IPS-18c (cell line): ENCODE data around the gene NME1.
"Not testable (repeated sequence)": the region's sequence is repeated elsewhere in the genome, so short reads cannot be mapped to it uniquely, and the experiment has no call there.

Experiments
- H3K4me3 ChIP-seq: 2 replicates; pipeline ENCODE4 v1.7.0; 2013; ENCODE audit warnings: low read depth, mild to moderate bottlenecking, low read length, moderate library complexity; ENCODE audit not compliant: insufficient read depth
- H3K9me3 ChIP-seq: one replicate; pipeline ENCODE4 v1.6.1; 2013; ENCODE audit warnings: mild to moderate bottlenecking, low read length, moderate library complexity; ENCODE audit not compliant: control insufficient read depth, insufficient read depth

The NME1 gene

DNA sequence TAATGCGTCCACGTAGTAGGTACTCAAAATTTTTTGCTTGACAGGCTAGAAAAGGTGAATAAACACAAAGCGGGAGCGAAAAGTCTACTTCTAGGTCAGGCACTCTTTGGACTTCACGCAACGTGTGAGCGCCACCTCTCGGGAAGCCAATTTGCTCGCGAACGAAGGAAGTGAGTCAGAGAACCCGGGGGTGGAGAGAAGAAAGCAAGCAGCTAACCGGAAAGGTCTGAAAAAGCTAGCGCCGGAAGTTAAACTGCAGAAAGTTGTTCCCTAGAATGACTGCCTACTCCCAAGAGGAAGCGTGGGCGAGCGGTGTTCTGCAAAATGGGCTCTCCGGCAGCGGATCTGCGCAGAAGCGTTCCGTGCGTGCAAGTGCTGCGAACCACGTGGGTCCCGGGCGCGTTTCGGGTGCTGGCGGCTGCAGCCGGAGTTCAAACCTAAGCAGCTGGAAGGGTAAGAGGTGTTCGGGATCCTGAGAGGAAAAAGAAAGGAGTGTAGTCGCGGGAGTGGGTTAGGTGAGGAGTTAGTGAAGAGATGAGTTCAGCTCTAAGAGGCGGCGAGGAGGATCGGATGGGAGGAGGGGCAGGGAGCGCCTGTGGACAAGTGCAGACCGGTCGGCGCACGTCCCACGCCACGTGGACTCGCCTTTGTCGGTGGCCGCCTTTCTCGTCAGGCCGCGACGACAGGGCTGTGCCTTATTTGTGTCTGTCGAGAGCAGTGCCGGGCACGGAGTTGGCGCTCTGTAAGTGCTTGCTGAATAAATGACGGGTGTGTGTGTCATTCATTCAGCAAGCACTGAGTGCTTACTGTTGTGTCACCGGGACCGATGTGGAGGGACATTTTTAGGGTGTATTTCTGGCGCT lies at the start of gene NME1:
Gene NME1, plus strand, starts transcription at position 350 of the 863 bp plus-strand sequence. CDS start 2,096 bp downstream, outside the sequence.
- Histone ChIP-seq H3K4me3 (peak within 1 kb of the TSS; percentile 97), H3K9me3 (no peaks in the 10 kb centered on the region)

DNA sequence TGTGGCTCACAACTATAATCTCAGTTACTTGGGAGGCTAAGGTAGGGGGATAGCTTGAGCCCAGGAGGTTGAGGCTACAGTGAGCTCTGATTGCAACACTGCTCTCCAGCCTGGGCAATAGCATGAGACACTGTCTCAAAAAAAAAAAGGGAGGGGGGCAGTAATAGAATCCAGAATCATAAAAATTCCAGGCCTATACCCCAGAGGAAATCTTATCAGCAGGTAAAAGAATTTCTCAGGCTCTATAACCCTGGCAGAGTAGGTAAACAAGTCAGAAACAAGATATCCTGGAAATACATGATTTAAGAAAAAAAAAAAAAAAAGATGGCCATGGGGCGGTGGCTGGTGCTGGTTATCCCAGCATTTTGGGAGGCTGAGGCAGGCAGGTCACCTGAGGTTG lies 45.6 kb upstream of the NME1 start:
- Histone ChIP-seq H3K9me3 (no peaks in the 10 kb centered on the region), H3K4me3 (no peak overlapping the region)

DNA sequence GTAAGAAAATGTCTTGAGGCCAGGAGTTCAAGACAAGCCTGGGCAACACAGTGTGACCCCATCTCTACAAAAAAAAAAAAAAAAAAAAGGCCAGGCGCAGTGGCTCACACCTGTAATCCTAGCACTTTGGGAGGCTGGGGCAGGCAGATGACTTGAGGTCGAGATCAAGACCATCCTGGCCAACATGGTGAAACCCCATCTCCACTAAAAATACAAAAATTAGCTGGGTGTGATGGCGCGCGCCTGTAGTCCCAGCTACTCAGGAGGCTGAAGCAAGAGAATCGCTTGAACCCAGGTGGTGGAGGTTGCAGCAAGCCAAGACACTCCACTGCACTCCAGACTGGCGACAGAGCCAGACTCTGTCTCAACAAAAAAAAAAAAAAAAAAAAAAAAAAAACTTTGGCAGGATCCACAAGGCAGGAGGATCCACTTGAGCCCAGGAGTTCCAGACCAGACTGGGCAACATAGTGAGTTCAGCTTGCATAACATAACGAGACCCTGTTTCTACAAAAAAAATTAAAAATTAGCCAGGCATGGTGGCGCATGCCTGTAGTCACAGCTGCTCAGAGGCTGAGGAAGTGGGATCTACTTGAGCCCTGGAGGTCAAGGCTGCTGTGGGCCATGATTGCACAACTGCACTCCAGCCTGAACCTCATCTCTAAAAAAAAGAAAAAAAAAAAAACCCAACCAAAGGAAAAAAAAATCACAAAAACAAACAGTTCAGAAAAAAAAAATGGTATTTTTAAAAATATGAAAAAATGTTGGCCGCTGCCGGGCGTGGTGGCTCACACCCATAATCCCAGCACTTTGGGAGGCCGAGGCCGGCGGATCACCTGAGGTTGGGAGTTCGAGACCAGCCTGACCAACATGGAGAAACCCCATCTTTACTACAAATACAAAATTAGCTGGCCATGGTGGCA lies 40.8 kb upstream of the NME1 start:
- not testable (repeated sequence) for H3K4me3 ChIP-seq, H3K9me3 ChIP-seq

- H3K9me3 ChIP-seq: no peaks in the 10 kb centered on the region
- H3K4me3 ChIP-seq: no peak overlapping the region
Measured at GRCh38 chr17:51115179-51115578, 38.2 kb upstream of the NME1 start.

DNA sequence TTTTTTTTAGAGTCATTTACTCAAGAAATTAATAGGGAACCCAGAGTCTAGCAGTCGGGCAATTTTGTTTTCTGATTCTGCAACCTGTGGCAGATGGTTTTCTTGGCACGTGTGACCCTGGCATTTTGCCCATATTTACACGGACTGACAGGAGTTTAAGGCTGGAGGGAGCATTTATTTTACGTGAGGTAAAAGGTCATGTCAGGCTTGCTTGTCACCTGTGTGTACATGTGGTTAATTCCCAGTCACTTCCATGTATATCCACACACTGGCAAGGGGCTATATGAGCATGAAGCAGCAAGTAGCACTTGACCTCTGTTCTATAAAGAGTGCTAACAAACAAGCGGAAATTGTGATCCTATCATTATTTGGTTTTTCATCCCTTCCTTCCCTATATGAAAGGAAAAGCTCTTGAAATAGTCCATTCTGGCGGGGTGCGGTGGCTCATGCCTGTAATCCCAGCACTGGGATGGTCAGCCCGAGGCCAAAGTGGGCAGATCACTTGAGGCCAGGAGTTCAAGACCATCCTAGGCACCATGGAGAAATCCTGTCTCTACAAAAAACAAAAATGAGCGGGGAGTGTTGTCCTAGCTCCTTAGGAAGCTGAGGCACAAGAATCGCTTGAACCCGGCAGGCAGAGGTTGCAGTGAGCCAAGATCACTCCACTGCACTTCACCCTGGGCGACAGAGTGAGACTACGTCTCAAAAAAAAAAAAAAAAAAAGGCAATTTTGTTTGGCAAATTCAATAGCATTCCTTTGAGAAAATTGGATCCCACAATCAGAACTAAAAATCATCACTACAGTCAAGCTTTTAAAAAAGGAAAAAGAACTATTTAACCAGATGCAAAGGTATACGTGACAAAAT lies 34.8 kb upstream of the NME1 start:
- Histone ChIP-seq H3K4me3 (no peak overlapping the region; the same call in 1 of the 2 replicates), H3K9me3 (no peaks in the 10 kb centered on the region)

- no peaks in the 10 kb centered on the region for H3K9me3 ChIP-seq
- peak overlapping the region; percentile 84 for H3K4me3 ChIP-seq
Measured at GRCh38 chr17:51119415-51120356, 33.7 kb upstream of the NME1 start.

- H3K4me3 ChIP-seq: peak overlapping the region; percentile 84
- no peaks in the 10 kb centered on the region for H3K9me3 ChIP-seq
Measured at GRCh38 chr17:51120357-51120738, 33.0 kb upstream of the NME1 start.

- no peaks in the 10 kb centered on the region for H3K9me3 ChIP-seq
- H3K4me3 ChIP-seq: peak within 1 kb of the TSS; percentile 84
Measured at GRCh38 chr17:51120739-51121619, 32.4 kb upstream of the NME1 start, which contains the start of gene SPAG9. SPAG9 (minus strand) TSS chr17:51120868; CDS start chr17:51120656, 212 bp downstream.

GRCh38 chr17:51121620-51122472 lies 31.5 kb upstream of the NME1 start:
- Histone ChIP-seq H3K9me3 (no peaks in the 10 kb centered on the region), H3K4me3 (peak overlapping the region; percentile 63)

GRCh38 chr17:51122473-51123115 lies 30.8 kb upstream of the NME1 start:
- not testable (repeated sequence) for H3K4me3 ChIP-seq, H3K9me3 ChIP-seq

- no peaks in the 10 kb centered on the region for H3K9me3 ChIP-seq
- H3K4me3 ChIP-seq: no peak overlapping the region
Measured at GRCh38 chr17:51124640-51125503, 28.5 kb upstream of the NME1 start.

DNA sequence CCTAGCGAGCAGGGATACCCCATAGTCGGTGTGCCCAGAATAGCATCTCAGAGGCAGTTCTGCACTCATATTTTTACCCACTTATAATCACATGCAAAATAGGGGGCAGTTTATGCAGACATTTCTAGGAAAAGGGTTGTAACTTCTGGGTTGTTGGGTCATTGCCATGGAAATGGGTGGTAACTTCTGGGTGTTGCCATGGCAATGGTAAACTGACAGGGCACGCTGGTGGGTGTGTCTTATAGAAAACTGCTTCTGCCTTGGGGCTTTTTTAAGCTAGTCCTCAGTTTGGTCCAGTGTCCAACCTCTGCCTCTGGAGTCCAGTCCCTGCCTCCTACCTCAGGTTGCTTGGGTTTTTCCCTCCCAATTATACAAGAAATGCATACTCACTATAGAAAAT lies 25.3 kb upstream of the NME1 start:
- H3K4me3 ChIP-seq: no peak overlapping the region
- no peaks in the 10 kb centered on the region for H3K9me3 ChIP-seq

DNA sequence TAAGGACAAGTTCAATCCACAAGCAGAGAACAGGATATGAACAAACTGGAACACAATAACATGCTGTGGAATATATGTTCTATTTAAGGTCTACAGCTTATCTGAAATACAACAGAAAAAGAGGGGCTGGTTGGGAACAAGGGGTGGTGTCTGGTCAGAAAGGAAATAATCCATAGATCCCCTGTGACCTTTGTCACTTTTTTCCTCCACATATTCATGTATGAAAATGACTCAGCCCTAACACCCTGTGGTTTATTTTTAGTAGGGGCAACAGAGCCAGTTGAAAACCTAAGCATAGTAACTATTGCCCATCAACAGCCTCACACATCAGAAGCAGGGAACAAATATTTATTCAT lies 20.4 kb upstream of the NME1 start:
- Histone ChIP-seq H3K9me3 (no peaks in the 10 kb centered on the region), H3K4me3 (no peak overlapping the region)
